Measurements from ENCODE around the gene PHB1.

Gene PHB1

DNA sequence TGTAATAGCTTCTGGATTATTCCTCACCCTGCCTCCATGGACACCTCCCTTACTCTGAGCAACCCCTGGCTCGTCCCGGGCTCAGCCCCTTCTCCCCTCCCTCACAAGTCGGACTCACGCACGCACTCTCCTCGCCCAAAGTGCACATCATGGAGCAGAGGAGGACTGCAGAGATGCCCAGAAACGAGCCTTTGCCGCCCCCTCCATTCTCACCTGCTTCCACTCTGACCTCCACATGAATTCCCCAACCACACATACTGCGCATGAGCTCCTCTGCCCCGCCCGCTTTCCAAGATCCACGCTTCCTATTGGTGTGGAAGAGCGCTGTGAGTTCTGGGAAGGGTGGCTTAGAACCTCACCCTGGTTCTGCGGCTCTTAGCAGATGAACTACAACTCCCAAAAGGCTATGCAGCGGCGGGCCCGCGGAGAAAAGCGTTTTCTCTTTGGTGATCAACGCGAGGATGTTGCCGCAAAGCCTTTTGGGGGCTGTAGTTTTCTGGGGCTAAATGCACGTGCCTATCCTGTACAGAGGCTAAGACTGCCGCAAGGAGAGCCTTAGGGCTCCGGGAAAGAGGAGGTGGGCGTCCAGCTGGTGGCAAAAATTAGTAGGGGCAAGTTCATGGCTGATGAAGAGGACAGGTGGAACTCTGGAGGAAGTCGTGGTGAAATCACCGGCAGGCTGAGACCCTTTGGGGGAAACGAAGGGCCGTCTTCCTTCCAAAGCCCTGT lies at the start of gene PHB1:
Gene PHB1 (minus strand): TSS at position 261 of the 729 bp plus-strand sequence. CDS start 1,618 bp downstream, outside the sequence.
- peak; percentile 91 for DNase-seq (ENCODE audit: low read depth)

DNA sequence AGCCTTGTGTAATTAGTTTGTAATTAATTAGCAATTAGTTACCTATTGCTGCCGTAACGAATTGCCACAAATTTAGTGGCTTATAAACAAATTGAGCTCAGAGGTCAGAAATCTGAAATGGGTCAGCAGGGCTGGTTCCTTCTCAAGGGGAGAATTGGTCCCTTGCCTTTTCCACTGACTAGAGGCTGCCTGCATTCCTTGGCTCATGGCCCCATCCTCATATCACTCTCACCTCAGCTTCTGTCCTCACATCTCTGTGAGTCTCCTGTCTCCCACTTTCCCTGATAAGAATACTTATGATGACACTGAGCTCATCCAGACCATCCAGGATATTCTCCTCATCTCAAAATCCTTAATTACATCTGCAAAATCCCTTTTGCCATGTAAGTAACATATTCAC lies 49.4 kb upstream of the PHB1 start:
- DNase-seq (ENCODE audit: low read depth): no peak

DNA sequence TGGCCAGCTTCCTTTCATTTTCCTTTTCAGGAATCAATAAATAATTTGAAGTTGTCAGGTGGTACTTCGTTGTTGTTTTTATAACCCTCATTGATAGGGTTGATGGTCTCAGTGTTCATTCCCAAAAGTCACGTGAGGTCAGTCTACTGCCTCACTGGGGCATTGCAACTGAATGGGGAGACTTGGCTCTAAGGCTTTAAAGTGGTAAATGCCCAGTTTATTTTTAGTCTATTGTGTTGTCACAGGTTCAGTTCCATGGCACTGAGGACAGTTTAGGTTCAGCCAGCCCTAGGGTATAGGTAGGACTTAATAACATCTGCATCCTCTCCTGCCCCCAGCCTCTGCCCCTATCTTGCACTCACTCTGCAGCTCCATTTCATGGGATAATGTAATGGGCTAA lies 46.9 kb upstream of the PHB1 start:
- no peak for DNase-seq (ENCODE audit: low read depth)

DNA sequence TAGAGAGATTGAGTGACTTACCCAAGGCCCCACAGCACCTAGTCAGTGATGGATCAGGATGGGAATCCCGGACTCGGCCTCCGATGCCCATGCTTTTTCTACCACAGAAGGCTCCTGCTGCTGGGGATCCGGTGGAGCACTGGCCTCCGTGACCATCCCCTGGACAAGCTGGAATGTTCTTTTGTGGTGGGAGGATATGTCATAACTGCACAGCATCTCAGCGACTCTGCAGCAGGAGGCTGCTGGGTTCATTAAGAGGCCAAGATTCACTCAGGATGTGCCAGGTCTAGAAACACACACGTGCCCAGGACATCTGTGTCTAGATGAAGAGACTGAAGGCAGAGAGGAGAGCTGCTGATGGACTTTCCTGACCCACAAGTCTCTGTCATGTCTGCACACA lies 45.7 kb upstream of the PHB1 start:
- DNase-seq (ENCODE audit: low read depth): no peak

DNA sequence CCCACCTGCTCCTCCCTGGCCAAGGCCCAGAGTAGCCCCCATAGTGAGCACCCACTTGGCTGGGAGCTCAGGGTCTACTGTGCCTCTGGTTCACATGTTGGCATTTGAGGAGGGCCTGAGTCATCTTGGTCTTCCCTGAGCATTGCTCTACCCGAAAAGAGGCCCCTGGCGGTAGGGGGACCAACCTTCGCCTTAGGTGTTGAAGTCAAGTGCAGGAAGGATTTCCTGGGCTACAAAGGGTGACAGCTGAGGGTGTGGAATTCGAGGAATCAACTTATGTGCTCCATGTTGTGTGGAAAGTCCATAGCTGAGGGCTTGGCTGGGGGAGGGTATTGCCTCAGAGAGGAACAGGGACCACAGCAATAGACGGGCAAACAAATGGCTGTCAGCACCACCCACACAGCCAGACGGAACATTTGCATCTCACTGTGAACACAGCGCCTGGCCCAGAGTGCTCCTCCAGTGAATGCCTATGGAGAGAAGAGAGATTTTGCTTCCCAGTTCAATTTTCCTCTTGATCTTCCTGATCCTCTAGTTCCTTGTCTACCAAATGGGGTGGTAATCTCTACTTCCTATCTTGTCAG lies 44.8 kb upstream of the PHB1 start:
- no peak for DNase-seq (ENCODE audit: low read depth)

DNA sequence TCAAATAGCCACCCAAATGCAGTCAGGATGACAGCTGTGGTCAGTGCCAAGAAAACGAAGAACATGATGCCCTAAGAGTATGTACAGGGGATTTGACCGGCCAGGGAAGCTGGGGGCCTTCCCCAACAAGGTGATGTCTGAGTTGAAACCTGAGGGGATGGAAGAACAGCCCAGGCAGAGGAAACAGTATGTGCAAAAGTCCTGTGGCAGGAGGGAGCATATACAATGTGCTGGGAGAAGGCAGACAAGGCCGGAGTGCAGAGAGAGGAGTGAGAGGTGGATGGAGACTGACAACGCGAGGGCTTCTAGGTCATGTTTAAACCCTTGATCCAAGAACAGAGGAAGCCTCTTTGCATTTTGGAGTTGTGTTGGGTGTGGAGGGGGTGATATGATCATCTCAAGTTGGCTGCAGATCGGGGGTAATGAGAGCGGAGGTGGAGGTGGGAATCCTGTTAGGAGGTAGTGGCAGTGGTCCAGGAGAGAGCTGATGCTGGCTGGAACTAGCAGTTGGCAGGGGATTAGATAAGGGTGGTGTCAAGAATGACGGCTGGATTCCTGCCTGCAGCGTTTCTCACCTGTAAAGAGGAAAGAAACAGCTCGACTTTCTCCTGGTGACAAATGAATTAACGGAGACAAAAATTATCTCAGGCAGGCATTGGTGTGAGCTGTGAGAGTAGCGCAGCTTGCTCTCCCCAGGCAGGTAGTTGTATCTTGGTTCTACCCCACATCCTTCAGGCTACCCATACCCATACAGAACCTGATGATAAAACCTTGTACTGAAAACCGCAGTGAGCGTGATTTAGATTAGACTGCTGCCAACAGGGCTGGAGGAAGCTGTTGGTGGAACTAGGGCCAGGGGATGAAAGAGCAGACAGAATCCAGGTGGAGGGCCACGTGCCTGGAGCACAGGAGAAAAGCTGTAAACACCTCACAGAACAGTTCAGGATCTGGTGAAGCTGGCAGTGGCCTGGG lies 43.2 kb upstream of the PHB1 start:
- no peak for DNase-seq (ENCODE audit: low read depth)

DNA sequence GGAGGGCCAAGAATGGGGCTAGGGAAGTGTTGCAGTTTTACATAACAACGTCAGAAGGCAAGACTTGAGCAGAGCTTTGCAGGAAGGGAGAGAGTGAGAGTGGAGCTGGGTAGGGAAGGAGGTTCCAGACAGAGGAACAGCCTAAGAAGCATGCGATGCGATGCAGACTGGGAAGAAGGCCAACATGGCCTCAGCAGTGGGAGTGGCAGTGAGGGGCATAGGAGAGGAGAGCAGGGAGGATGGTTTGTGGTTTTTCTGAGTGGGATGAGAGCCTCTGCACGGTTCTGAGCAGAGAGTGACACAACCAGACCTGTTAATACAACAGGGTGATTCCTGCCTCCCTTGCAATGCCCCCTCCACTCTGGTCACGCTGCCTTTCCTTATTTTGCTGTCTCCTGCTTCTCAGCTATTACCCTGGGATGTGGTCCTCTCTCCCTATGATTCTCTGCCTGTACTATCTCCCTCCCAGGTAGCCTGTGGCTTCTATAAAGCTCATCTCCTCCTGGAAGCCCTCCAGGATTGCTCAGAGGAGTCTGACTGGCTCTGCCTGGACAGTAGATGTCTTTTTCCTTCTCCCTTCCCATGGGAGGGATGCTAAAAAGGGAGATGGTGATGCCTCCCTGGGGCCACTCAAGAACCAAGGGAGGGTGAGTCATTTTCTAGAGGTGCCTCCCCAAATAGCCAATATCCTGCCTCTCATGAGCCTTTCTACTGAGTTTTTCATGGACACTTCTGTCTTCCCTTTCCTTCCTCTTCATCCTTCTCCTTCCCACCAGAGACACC lies 41.7 kb upstream of the PHB1 start:
- no peak for DNase-seq (ENCODE audit: low read depth)

DNA sequence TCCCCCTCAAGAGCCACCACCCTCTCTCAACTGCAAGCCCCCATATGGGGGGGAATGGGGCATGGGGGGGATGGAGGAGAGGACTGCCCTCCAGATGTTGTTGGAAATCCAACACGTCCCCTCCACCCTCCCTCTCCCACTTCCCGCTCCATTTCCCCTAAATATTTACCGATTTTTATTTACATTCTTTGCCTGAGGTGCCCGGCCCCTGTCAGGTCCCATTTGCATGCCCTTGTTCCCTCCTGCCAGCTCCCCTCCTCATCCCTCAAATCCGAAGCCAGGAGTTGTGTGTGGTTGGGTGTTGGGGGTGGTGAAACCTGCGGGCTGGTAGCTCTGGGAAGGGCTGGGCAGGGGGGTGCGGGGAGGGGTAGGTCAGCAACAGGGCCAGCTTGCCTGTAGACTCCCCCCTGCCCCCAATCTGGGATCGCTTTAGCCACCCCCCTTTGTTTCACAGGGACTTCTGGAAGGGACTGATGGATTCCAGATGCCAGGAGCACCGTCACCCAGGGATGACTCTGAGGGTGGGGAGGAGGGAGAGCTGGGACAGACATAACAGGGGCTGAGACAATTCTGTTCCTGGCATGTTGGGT lies 40.7 kb upstream of the PHB1 start:
- no peak for DNase-seq (ENCODE audit: low read depth)

DNA sequence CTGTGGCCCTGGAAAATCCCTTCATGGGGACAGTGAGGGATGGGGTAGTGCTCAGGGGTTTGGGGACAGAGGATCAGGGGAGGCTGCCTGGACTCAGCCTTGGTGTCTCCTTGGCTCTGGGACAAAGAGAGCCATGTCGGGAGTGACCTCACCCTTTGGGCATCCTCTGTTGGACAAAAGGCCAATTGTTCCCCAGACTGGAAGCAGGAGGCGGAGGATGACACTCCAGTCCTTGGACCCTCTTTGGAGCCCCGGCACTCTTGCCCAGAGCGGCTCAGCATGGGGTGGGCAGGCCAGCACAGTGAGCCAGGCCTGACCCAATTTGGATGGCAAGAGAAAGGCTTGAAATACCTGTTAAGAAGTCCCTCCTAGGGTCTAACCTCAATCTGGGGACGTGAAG lies 39.4 kb upstream of the PHB1 start:
- DNase-seq (ENCODE audit: low read depth): no peak

DNA sequence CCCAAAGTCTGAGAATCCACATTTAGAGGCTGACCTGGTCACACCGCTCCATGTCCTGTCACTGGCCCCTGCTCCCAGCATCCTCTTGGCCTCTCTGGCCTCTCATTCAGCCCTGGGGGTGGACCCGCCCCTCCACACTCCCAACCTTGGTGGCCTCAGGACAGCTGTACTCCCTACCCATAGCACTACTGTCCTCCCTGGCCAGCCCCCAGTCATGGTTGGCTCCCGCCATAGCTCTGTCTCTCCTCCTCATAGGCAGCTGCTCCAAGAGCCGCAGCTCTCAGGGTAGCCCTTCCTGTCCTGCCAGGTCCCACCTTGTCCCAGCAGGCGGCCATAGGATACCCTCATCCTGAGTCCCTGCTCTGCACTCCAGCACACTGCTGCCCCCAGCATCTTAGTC lies 38.0 kb upstream of the PHB1 start:
- DNase-seq (ENCODE audit: low read depth): no peak

DNA sequence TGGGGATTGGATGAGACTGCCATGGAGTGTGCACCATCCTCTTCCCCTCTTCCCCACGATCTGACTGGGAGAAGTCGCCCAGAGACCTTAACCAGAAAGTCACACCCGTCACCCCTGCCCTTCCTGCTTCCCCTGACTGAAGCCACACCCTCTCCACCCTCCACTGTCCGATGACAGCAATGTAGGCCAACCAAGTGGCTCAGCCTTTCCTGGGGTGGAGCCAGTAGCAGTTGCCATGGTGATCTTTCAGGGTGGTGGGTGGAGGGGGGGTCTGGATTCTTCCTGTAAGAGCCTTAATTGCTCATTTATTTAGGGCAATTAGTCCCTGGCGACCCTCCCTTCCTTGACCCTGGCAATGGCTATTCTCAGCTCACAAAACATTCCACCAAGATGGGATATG lies 37.5 kb upstream of the PHB1 start:
- no peak for DNase-seq (ENCODE audit: low read depth)

DNA sequence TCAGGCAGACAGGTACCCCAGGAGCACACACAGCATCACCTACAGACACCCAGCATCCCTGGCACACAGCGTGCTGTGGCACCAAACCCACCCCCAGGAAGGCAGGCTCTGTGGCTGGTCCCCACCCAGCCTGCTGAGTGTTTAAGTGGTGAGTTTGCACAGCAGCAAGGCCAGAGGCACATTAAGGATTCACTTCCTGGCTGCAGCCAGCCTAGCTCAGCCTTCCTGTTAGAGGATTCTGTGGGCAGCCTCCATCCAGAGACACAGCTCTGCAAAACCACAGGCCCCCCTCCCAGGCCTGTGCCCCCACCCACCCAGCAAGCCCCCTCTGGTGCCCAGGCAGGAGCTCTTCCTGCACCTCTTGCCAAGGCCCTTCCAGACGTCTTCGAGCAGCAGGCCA lies 36.1 kb upstream of the PHB1 start:
- DNase-seq (ENCODE audit: low read depth): no peak

DNA sequence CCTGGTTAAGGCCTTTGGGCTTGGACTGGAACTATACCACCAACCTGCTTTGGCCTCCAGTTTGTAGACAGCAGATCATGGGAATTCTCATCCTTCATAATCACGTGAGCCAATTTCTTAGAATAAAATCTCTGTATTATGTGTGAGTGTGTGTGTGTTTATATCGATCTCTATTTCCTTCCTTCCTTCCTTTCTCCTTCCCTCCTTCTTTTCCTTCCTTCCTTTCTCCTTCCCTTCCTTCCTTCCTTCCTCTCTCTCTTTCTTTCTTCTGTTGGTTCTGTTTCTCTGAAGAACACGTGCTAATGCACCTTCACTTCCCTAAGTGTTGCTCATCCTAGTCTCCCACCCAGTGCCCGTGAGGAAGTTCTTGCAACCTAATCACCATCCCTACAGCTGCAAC lies 35.5 kb upstream of the PHB1 start:
- no peak for DNase-seq (ENCODE audit: low read depth)

DNA sequence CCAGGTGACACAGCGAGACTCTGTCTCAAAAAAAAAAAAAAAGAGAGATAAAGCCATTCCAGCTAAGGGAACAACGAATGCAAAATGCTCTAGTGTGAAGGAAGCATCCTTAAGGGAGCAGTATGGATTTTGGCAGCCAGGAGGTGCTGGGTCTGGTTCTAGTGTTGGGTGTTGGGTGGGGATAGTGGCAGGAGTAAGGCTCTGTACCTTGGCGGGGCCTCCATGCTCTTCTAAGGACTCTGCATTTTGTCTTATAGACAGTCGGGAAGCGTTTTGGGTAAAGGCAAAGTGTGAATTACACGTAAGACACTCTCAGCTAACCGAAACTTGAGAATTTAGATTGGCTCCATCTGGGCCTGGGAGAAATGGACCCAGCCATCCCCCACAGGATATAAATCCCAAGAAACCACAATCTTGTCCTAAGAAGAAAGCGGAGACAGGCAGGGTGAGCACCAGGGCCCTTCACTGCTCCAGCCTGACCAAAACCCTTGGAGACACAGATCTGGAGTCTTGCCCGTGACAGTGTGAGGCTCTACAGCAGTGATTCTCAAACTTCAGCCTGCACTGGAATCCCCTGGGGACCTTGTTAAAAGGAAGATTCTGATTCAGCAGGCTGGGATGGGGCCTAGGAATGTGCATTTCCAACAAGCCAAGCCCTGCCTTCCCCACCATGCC lies 33.1 kb upstream of the PHB1 start:
- no peak for DNase-seq (ENCODE audit: low read depth)

DNA sequence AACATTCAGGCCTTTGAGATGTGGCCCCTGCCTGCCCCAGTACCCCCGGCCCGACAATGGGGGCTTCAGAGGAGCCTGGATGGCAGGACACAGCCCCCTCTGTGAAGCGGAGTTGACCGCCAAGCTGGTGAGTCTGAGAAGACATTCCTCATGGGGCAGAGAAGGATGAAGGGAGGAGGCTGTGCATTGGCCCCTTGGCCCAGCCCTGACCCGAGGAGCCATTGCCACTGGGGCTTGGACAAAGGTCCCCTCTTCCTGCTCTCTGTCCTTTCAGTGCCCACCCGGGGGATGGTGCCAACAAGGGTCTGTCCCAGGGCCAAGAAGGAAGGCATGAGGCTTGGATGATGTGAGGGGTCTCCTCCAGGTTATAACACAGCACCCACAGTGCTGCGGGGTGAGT lies 30.9 kb upstream of the PHB1 start:
- no peak for DNase-seq (ENCODE audit: low read depth)

DNA sequence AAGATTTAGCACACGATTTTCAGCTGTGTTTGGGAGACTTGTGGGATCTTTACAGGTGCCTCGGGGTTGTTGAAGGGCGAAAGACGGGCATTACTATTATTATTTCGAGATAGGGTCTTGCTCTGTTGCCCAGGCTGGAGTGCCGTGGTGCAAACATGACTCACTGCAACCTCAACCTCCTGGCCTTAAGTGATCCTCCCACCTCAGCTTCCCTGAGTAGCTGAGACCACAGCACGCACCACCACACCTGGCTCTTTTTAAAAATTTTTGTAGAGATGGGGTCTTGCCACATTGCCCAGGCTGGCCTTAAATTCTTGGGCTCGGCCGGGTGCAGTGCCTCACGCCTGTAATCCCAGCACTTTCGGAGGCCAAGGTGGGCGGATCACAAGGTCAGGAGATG lies 29.7 kb upstream of the PHB1 start:
- no peak for DNase-seq (ENCODE audit: low read depth)

DNA sequence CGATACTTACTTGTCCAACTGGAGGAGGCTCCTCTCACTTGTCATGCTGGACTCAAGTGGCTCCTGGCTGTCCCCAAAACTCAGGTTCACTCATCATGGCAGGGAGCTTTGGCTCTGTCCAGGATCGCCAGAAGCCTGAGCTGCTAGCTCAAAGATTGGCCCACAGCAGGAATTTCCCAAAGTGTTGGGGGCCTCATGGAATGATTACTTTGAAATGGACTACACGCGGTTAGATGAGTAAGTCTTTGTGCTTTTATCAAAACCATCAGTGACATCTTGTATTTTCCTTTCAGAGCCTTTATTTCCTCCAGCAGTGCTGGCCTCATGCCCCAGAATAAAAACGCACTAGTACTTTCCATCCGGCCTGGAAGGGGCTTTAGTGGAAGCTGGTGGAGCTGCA lies 29.2 kb upstream of the PHB1 start:
- DNase-seq (ENCODE audit: low read depth): no peak

DNA sequence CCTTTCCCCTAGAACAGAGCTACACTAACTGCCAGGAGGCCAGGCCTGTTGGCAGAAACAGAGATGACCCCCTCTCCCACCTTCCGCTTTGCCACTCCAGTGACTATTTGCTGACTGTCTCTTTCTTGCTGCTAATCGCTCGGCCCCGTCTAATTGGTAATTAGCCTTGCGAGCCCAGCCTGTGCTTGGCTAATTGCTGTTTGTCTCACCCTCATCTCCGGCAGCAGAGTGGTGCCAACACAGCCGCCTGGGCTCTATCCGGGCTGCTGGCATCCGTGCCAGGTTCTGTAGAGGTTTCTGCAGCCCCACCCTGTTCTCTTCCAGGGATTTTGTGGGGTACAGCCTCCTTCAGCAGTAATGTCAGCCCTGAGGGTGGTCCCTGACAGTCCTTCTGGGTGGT lies 27.4 kb upstream of the PHB1 start:
- DNase-seq (ENCODE audit: low read depth): no peak

DNA sequence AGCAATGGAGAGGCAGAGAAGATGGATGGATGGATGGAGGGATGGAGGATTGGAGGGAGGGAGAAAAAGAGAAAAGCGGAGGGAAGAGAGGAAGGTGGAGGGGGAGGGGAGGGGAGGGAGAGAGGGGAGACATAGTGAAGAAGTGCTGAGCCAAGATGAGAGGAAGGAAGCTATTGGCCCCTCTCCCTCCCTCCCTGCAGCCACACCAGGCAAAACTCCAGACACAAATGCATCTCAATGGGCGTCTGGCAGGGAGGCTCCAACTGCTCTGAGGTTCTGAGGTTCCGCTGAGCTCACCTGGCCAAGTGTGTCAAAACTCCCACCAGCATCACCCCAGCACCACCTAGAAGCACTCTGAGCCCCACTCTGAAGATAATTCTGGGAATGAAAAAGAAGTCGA lies 26.9 kb upstream of the PHB1 start:
- no peak for DNase-seq (ENCODE audit: low read depth)

DNA sequence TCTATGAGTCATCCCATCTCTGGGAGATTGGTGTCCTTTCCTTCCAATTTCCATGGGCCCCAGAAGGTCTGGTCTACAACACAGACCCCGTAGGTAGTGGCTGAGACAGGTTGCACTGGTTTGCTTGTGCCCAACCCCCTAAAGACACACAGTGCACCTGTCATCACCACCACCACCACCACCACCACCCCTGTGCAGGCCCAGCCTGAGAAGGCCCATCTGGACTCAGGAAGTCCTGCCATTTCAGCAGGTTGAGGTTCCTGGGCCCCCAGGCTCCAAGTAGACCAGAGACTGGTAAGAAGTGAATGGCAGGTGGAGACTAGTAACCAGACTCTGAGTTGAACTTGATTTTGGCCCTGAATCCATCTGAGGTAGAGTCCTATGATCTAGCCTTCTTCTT lies 25.9 kb upstream of the PHB1 start:
- DNase-seq (ENCODE audit: low read depth): no peak

All from activated T-helper 9 cell treated with anti-CD3 and anti-CD28 coated beads, Interleukin-2, amount 50 U/mL, for 16 hours (primary cell).